WTC11 (cell line): ENCODE data around the gene SLC13A3. TPM values are rescaled to one million over a fixed set of nuclear protein-coding genes. Genes with fewer than 3 reads are reported as not detected.

Experiments
- ATAC-seq: fragments of 200-7000 bp; cut with Tn5 transposase; 2 replicates; pipeline ENCODE4 v1.10.0; 2021; ENCODE audit warnings: mild to moderate bottlenecking, moderate library complexity
- CTCF ChIA-PET: fragments of 300-600 bp; sonication (Branson Sonifier 250); formaldehyde crosslinking; loops from one replicate; lab custom pipeline; 2021; ENCODE audit warnings: antibody characterized with exemption; lab: Charles Lee
- POLR2A ChIA-PET: fragments of 350-600 bp; sonication (Branson Sonifier 250); formaldehyde crosslinking; loops from one replicate; lab custom pipeline; 2021; ENCODE audit warnings: antibody characterized with exemption; lab: Charles Lee
- DNase-seq: peaks from one replicate; pipeline ENCODE4 v3.0.0; 2021; ENCODE audit warnings: low spot score
- H3K27ac Mint-ChIP-seq: 2 replicates; pipeline ENCODE4 v1.8.0; 2021; ENCODE audit warnings: mixed read lengths
- H3K27me3 Mint-ChIP-seq: 2 replicates; pipeline ENCODE4 v1.8.0; 2021; ENCODE audit warnings: low read depth, mild to moderate bottlenecking, moderate library complexity, mixed read lengths
- H3K36me3 Mint-ChIP-seq: 2 replicates; pipeline ENCODE4 v1.8.0; 2021; ENCODE audit warnings: mixed read lengths
- H3K4me1 Mint-ChIP-seq: 2 replicates; pipeline ENCODE4 v1.8.0; 2022; ENCODE audit warnings: mixed read lengths
- H3K4me3 Mint-ChIP-seq: 2 replicates; pipeline ENCODE4 v1.8.0; 2021; ENCODE audit warnings: mild to moderate bottlenecking, moderate library complexity, mixed read lengths
- H3K9me3 Mint-ChIP-seq: 2 replicates; pipeline ENCODE4 v1.8.0; 2021; ENCODE audit warnings: mixed read lengths
- ATF1 ChIP-seq: sonication (generic); formaldehyde crosslinking; IDR thresholded peaks from 2 replicates; pipeline ENCODE4 v1.8.1; 2023; ENCODE audit warnings: mild to moderate bottlenecking, moderate library complexity, missing genetic modification reagents
- FOXJ3 ChIP-seq: sonication (generic); formaldehyde crosslinking; IDR thresholded peaks from 2 replicates; pipeline ENCODE4 v1.9.0; 2021; ENCODE audit warnings: missing genetic modification reagents, mild to moderate bottlenecking, borderline replicate concordance
- HMGA2 ChIP-seq: fragments of 250-450 bp; sonication (Bioruptor Pico); IDR thresholded peaks from 2 replicates; pipeline ENCODE4 v1.4.0; 2021; ENCODE audit warnings: mild to moderate bottlenecking, moderate library complexity
- KAT7 ChIP-seq: sonication (generic); formaldehyde crosslinking; IDR thresholded peaks from 2 replicates; pipeline ENCODE4 v1.8.1; 2023; ENCODE audit warnings: missing genetic modification reagents, mild to moderate bottlenecking, borderline replicate concordance
- OVOL2 ChIP-seq: fragments of 250-450 bp; sonication (Bioruptor Pico); IDR thresholded peaks from 2 replicates; pipeline ENCODE4 v1.9.0; 2021; ENCODE audit warnings: mild to moderate bottlenecking, borderline replicate concordance
- SMAD3 ChIP-seq: sonication (generic); formaldehyde crosslinking; IDR thresholded peaks from 2 replicates; pipeline ENCODE4 v1.8.0; 2022; ENCODE audit warnings: missing genetic modification reagents, mild to moderate bottlenecking, borderline replicate concordance
- ZNF263 ChIP-seq: sonication (generic); formaldehyde crosslinking; IDR thresholded peaks from 2 replicates; pipeline ENCODE4 v1.8.1; 2022; ENCODE audit warnings: low read depth, mild to moderate bottlenecking, moderate library complexity, missing genetic modification reagents
- total RNA-seq: library from RNA; stranded (reverse); gene quantifications from 3 replicates; pipeline ENCODE4 v1.2.3, GENCODE V29; 2021
- TF ChIP-seq, protein P1 (sequence below): fragments of 250-450 bp; sonication (Bioruptor Pico); conservative IDR thresholded peaks from 2 replicates; pipeline ENCODE4 v1.9.0; 2021; ENCODE audit warnings: mild to moderate bottlenecking
- TF ChIP-seq, protein P2 (sequence below): fragments of 250-450 bp; sonication (Bioruptor Pico); IDR thresholded peaks from 2 replicates; pipeline ENCODE4 v1.8.0; 2021; ENCODE audit warnings: mild to moderate bottlenecking
- TF ChIP-seq, protein P3 (sequence below): sonication (generic); formaldehyde crosslinking; IDR thresholded peaks from 2 replicates; pipeline ENCODE4 v1.8.1; 2022; ENCODE audit warnings: mild to moderate bottlenecking, missing genetic modification reagents, moderate library complexity, borderline replicate concordance
- TF ChIP-seq, protein P4 (sequence below): sonication (generic); formaldehyde crosslinking; IDR thresholded peaks from 2 replicates; pipeline ENCODE4 v1.8.1; 2023; ENCODE audit warnings: mild to moderate bottlenecking, missing genetic modification reagents
- TF ChIP-seq, protein P5 (sequence below): sonication (generic); formaldehyde crosslinking; IDR thresholded peaks from 2 replicates; pipeline ENCODE4 v1.8.1; 2022; ENCODE audit warnings: low read depth, mild to moderate bottlenecking, moderate library complexity, missing genetic modification reagents, borderline replicate concordance
- TF ChIP-seq, protein P6 (sequence below): sonication (generic); formaldehyde crosslinking; IDR thresholded peaks from 2 replicates; pipeline ENCODE4 v1.8.1; 2022; ENCODE audit warnings: mild to moderate bottlenecking, moderate library complexity, missing genetic modification reagents
- TF ChIP-seq, protein P7 (sequence below): sonication (generic); formaldehyde crosslinking; IDR thresholded peaks from 2 replicates; pipeline ENCODE4 v1.8.0; 2022; ENCODE audit warnings: mild to moderate bottlenecking, missing genetic modification reagents
- TF ChIP-seq, protein P8 (sequence below): sonication (generic); formaldehyde crosslinking; IDR thresholded peaks from 2 replicates; pipeline ENCODE4 v1.8.0; 2022; ENCODE audit warnings: mild to moderate bottlenecking, missing genetic modification reagents
- TF ChIP-seq, protein P9 (sequence below): sonication (generic); formaldehyde crosslinking; IDR thresholded peaks from 2 replicates; pipeline ENCODE4 v1.8.1; 2023; ENCODE audit warnings: mild to moderate bottlenecking, missing genetic modification reagents, borderline replicate concordance
- TF ChIP-seq, protein P10 (sequence below): fragments of 250-450 bp; sonication (Bioruptor Pico); IDR thresholded peaks from 2 replicates; pipeline ENCODE4 v2.1.2; 2022; ENCODE audit warnings: mild to moderate bottlenecking, moderate library complexity

The SLC13A3 gene
- total RNA-seq, 1 experiment from 2014 or later: 10.6 TPM

DNA sequence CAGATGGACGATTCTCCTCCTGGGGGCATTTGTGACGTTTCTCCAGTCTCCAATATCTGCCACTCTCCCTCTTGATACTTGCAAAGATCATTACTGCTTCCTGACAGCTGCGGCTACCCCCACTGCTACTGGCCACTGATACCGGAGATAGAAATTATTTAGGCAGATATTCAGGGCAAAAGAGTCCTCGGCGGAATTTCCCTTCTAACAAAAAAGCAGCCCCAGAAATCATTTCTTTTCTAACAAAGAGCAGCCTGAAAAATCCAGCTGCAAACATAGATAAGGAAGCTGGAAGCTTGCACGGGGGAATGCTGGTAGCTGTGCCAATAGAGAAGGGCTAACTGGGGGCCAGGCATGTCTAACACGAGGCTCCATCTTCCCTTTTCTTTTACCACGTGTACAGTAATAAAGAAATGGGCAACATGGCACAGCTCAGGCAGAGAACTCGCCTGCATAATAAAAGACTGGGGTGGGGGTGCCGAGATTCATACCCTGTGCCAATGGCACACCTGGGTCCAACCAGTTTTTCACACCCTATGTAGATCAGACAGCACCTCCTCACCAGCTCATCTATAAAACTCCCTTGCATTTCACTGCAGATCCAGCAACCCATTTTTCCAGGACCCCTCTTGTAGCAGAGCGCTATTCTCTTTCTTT is 31.9 kb upstream of the SLC13A3 start:
- ATAC-seq (no peak), DNase-seq (no peak)
- ChIA-PET CTCF (interaction anchor here (1.3 to 4.2 kb wide), 6 partner anchors 16 to 165 kb away, joined by 3 to 22 read pairs (median 3); no protein-coding TSS in a partner anchor), POLR2A (interaction anchor here (1.1 kb wide), 2 partner anchors 11 to 131 kb away, joined by 3 read pairs; no protein-coding TSS in a partner anchor)
- H3K27ac Mint-ChIP-seq: peak overlapping the region; percentile 95
- no peaks in the 10 kb centered on the region for H3K27me3 Mint-ChIP-seq
- peaks cover 31% of the 10 kb centered on the region for H3K36me3 Mint-ChIP-seq
- peak overlapping the region; percentile 77 for H3K4me3 Mint-ChIP-seq
- H3K4me1 Mint-ChIP-seq: peaks cover 55% of the 10 kb centered on the region
- H3K9me3 Mint-ChIP-seq: peaks cover 5% of the 10 kb centered on the region
- TF ChIP-seq, protein P1, sequence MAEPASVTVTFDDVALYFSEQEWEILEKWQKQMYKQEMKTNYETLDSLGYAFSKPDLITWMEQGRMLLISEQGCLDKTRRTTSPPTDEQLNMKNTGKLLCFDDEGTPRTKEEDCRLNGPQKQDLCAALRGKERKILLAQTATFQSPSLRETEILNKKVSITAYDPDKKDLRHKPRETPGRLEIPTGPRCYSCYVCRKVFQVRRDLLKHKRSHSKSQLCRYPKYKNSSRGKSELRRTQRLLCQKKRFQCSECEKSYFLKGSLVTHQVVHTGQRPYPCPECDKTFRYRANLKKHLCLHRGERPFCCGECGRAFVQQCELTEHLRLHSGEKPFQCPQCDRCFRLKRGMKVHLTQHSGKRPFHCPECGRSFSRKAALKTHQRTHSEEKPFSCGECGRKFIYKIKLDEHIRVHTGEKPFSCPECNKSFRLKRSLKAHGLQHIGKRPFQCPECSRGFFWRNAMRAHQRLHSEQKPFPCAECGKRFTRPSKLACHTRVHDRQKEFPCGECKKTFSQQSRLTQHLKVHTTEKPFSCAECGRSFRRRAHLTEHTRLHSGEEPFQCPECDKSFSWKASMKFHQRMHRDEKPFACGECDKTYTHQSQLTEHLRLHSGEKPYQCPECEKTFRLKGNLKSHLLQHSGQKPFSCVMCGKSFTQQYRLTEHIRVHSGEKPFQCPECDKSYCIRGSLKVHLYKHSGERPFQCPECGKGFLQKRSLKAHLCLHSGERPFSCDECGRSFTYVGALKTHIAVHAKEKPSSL: no peak
- TF ChIP-seq, protein P2, sequence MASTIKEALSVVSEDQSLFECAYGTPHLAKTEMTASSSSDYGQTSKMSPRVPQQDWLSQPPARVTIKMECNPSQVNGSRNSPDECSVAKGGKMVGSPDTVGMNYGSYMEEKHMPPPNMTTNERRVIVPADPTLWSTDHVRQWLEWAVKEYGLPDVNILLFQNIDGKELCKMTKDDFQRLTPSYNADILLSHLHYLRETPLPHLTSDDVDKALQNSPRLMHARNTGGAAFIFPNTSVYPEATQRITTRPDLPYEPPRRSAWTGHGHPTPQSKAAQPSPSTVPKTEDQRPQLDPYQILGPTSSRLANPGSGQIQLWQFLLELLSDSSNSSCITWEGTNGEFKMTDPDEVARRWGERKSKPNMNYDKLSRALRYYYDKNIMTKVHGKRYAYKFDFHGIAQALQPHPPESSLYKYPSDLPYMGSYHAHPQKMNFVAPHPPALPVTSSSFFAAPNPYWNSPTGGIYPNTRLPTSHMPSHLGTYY (CRISPR knock-in tag): no peak
- TF ChIP-seq, protein P3, sequence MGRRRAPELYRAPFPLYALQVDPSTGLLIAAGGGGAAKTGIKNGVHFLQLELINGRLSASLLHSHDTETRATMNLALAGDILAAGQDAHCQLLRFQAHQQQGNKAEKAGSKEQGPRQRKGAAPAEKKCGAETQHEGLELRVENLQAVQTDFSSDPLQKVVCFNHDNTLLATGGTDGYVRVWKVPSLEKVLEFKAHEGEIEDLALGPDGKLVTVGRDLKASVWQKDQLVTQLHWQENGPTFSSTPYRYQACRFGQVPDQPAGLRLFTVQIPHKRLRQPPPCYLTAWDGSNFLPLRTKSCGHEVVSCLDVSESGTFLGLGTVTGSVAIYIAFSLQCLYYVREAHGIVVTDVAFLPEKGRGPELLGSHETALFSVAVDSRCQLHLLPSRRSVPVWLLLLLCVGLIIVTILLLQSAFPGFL (CRISPR knock-in tag): no peak
- TF ChIP-seq, protein P4, sequence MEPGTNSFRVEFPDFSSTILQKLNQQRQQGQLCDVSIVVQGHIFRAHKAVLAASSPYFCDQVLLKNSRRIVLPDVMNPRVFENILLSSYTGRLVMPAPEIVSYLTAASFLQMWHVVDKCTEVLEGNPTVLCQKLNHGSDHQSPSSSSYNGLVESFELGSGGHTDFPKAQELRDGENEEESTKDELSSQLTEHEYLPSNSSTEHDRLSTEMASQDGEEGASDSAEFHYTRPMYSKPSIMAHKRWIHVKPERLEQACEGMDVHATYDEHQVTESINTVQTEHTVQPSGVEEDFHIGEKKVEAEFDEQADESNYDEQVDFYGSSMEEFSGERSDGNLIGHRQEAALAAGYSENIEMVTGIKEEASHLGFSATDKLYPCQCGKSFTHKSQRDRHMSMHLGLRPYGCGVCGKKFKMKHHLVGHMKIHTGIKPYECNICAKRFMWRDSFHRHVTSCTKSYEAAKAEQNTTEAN (CRISPR knock-in tag): no peak
- TF ChIP-seq, protein P5, sequence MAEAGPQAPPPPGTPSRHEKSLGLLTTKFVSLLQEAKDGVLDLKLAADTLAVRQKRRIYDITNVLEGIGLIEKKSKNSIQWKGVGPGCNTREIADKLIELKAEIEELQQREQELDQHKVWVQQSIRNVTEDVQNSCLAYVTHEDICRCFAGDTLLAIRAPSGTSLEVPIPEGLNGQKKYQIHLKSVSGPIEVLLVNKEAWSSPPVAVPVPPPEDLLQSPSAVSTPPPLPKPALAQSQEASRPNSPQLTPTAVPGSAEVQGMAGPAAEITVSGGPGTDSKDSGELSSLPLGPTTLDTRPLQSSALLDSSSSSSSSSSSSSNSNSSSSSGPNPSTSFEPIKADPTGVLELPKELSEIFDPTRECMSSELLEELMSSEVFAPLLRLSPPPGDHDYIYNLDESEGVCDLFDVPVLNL (CRISPR knock-in tag): no peak
- TF ChIP-seq ZNF263 (CRISPR knock-in tag) (no peak), ATF1 (CRISPR knock-in tag) (no peak), OVOL2 (CRISPR knock-in tag) (no peak), FOXJ3 (CRISPR knock-in tag) (no peak), KAT7 (CRISPR knock-in tag) (no peak), SMAD3 (CRISPR knock-in tag) (no peak), HMGA2 (no peak)
- TF ChIP-seq, protein P6, sequence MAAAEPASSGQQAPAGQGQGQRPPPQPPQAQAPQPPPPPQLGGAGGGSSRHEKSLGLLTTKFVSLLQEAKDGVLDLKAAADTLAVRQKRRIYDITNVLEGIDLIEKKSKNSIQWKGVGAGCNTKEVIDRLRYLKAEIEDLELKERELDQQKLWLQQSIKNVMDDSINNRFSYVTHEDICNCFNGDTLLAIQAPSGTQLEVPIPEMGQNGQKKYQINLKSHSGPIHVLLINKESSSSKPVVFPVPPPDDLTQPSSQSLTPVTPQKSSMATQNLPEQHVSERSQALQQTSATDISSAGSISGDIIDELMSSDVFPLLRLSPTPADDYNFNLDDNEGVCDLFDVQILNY (CRISPR knock-in tag): no peak
- TF ChIP-seq, protein P7, sequence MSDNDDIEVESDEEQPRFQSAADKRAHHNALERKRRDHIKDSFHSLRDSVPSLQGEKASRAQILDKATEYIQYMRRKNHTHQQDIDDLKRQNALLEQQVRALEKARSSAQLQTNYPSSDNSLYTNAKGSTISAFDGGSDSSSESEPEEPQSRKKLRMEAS: no peak
- TF ChIP-seq, protein P8, sequence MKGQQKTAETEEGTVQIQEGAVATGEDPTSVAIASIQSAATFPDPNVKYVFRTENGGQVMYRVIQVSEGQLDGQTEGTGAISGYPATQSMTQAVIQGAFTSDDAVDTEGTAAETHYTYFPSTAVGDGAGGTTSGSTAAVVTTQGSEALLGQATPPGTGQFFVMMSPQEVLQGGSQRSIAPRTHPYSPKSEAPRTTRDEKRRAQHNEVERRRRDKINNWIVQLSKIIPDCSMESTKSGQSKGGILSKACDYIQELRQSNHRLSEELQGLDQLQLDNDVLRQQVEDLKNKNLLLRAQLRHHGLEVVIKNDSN (CRISPR knock-in tag): no peak
- TF ChIP-seq, protein P9, sequence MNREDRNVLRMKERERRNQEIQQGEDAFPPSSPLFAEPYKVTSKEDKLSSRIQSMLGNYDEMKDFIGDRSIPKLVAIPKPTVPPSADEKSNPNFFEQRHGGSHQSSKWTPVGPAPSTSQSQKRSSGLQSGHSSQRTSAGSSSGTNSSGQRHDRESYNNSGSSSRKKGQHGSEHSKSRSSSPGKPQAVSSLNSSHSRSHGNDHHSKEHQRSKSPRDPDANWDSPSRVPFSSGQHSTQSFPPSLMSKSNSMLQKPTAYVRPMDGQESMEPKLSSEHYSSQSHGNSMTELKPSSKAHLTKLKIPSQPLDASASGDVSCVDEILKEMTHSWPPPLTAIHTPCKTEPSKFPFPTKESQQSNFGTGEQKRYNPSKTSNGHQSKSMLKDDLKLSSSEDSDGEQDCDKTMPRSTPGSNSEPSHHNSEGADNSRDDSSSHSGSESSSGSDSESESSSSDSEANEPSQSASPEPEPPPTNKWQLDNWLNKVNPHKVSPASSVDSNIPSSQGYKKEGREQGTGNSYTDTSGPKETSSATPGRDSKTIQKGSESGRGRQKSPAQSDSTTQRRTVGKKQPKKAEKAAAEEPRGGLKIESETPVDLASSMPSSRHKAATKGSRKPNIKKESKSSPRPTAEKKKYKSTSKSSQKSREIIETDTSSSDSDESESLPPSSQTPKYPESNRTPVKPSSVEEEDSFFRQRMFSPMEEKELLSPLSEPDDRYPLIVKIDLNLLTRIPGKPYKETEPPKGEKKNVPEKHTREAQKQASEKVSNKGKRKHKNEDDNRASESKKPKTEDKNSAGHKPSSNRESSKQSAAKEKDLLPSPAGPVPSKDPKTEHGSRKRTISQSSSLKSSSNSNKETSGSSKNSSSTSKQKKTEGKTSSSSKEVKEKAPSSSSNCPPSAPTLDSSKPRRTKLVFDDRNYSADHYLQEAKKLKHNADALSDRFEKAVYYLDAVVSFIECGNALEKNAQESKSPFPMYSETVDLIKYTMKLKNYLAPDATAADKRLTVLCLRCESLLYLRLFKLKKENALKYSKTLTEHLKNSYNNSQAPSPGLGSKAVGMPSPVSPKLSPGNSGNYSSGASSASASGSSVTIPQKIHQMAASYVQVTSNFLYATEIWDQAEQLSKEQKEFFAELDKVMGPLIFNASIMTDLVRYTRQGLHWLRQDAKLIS (CRISPR knock-in tag): no peak
- TF ChIP-seq, protein P10, sequence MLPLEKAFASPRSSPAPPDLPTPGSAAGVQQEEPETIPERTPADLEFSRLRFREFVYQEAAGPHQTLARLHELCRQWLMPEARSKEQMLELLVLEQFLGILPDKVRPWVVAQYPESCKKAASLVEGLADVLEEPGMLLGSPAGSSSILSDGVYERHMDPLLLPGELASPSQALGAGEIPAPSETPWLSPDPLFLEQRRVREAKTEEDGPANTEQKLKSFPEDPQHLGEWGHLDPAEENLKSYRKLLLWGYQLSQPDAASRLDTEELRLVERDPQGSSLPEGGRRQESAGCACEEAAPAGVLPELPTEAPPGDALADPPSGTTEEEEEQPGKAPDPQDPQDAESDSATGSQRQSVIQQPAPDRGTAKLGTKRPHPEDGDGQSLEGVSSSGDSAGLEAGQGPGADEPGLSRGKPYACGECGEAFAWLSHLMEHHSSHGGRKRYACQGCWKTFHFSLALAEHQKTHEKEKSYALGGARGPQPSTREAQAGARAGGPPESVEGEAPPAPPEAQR (CRISPR knock-in tag): no peak
